H1 (cell line): Measurements from ENCODE around the gene WDR74. TPM values are rescaled to one million over a fixed set of nuclear protein-coding genes. Genes with fewer than 3 reads are reported as not detected.

Source experiments
- ATF2 ChIP-seq: IDR thresholded peaks from 2 replicates; pipeline ENCODE4 v1.6.1; 2012; ENCODE audit warnings: low read length, inconsistent platforms
- EP300 ChIP-seq, 2 experiments: IDR thresholded peaks; 1 replicate in 1 of 2; 2 replicates in 1 of 2; pipeline ENCODE4 v1.6.1; 2011 to 2012; ENCODE audit warnings: low read depth in 2 of 2, low read length in 2 of 2, mild to moderate bottlenecking in 2 of 2, borderline replicate concordance in 1 of 2, inconsistent platforms in 1 of 2, moderate library complexity in 1 of 2
- POLR2AphosphoS5 ChIP-seq: IDR thresholded peaks from 2 replicates; pipeline ENCODE4 v1.6.1; 2011; ENCODE audit warnings: low read depth, low read length
- RFX5 ChIP-seq: IDR thresholded peaks from 2 replicates; pipeline ENCODE4 v1.6.1; 2011; ENCODE audit warnings: low read depth, low read length, improper control_type of control experiment, borderline replicate concordance
- TAF7 ChIP-seq: optimal IDR thresholded peaks from 2 replicates; pipeline ENCODE3; 2011; ENCODE audit warnings: low read depth, mild to moderate bottlenecking, inconsistent platforms, low read length, moderate library complexity, borderline replicate concordance
- polyA plus RNA-seq, 7 experiments: library from polyadenylated mRNA; depleted of rRNA in 3 of 7; stranded (reverse) in 5 of 7; unstranded in 2 of 7; fragments of >200 nt in 5 of 7; fragments of 200-250 nt in 2 of 7; gene quantifications; 1 replicate in 5 of 7; 2 replicates in 1 of 7; 4 replicates in 1 of 7; pipeline versions ENCODE4 v1.2.1 to v1.2.3, GENCODE V29; 2011 to 2013; ENCODE audit warnings: missing spikeins in 2 of 7, mixed read lengths in 2 of 7
- total RNA-seq: library from RNA; stranded (reverse); fragmentation: NEBNext Ultra II Directional; extraction: Animal tissue kit (Norgen Biotek cat#: 25700); gene quantifications from 2 replicates; pipeline ENCODE4 v1.2.1, GENCODE V29; 2021

Gene WDR74
- total and polyA plus RNA-seq, 2 of the 8 experiments (the other 6 are each of a cell fraction or from before 2014, with no cell fraction given), result 93.6 to 97.0 TPM

- TF ChIP-seq TAF7 (peak; percentile 50), RFX5 (no peak), ATF2 (peak; percentile 49; the same call in 1 of the 2 replicates), POLR2AphosphoS5 (peak; percentile 88), EP300 (IDR thresholded peaks at IDR 0.05; ENCODE audit: borderline replicate concordance in 1 of 2, low read depth in 2 of 2, low read length in 2 of 2) (no peak)
Measured at GRCh38 chr11:62853279-62853965, 14.0 kb upstream of the WDR74 start (continued).
